ENCODE data around the gene PPP4R4.
"Not testable (repeated sequence)": the region's sequence is repeated elsewhere in the genome, so short reads cannot be mapped to it uniquely, and the experiment has no call there.

Gene PPP4R4

DNA sequence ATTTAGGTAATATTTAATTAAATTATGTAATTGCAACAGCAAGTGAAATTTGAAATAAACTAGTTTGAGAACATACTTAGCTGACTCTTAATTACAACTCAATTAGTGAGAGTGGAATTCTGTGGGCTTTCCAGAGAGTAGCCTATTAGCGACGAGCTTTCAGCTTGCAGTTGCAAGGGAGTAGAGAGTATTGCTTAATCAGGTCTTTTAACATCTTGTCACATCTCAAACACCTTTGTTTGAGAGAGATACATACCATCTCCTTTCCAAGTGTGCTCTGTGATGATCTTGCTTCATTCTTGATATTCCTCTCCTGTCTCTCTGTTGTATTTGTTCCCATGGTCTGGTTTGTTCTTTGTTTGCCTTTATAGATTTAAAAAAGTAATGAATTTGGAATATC is 7.7 kb downstream of the PPP4R4 start:
- DNase-seq, result no peak

DNA sequence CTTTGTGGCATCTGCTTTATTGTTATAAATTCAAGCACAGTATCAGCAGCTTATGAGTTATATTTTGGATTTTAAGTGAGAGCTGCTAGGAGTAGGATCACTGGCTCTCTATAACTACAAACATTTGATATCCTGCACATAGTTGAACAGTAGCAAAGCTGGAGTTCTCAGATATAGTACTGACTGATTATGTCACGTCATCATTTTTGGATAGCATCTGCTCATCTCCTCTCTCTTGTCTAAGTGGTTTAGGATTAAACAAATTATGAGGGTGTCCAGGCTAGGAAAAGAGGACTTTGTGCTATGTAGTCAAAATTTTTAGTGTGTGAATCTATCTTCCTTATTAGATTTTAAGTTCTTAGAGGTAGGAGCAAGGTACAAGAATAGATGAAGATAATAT is 18.4 kb downstream of the PPP4R4 start:
- DNase-seq, result no peak

DNA sequence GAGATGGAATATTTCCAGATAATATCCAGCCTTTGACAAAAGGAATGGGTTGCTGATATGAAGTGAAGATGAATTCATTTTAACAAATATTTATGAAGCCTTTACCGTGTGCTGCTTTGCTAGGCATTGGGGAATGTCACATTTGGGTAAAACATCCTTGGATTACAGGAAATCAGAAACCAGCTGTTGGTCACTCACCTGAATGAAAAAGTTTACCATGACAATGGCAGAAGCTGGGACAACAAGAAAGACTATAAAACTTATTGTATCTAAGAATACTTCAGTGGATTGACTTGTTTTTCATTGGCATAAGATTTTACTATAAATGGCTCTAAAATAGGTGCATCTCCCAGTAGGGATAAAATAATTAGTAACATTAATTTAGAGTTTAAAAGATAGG is 19.7 kb downstream of the PPP4R4 start:
- no peak for DNase-seq

- no peak for DNase-seq
Measured at GRCh38 chr14:94196057-94196456, 21.9 kb downstream of the PPP4R4 start.

- no peak for DNase-seq
Measured at GRCh38 chr14:94203473-94204210, 29.5 kb downstream of the PPP4R4 start.

DNA sequence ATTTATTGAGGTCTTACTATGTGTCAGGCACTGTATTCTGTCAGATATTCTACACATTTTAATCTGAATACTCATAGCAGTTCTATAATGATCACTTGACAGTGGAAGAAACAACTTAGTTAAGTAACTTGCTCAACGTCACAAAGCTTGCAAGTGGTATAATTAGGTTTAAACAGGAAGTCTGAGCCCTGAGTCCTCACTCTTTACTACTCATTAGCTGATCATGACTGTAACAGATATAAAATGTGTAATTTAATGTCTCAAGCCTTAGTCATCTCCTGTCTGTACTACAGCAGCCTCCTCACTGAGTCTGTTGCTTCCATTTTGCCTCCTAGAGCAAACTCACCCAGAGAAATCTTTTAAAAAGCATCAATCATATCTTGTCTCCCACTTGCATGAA is 38.9 kb downstream of the PPP4R4 start:
- DNase-seq, result no peak

GRCh38 chr14:94213741-94214140 is 39.6 kb downstream of the PPP4R4 start:
- no peak for DNase-seq

DNA sequence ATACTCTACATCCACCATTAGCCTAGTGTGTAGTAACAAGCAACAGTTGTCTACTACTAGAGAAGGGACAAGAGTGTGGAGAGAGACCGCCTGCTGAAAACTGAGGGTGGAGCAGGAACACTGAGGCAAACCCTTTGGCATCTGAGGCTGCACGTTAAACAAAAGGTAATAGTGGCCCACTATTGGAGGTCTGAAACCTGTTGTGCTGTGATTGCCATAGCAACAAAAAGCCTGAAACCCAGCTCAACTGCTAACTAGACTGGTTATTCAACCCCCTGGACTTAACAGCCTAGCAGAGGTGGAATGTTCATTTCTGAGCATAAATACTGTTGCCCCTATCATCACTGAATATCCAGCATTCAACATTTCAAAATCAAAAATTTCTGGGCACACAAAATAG is 43.0 kb downstream of the PPP4R4 start:
- DNase-seq, result no peak

GRCh38 chr14:94218198-94218886 is 44.2 kb downstream of the PPP4R4 start:
- not testable (repeated sequence) for DNase-seq

- DNase-seq, result no peak
Measured at GRCh38 chr14:94224040-94224439, 49.9 kb downstream of the PPP4R4 start.

DNA sequence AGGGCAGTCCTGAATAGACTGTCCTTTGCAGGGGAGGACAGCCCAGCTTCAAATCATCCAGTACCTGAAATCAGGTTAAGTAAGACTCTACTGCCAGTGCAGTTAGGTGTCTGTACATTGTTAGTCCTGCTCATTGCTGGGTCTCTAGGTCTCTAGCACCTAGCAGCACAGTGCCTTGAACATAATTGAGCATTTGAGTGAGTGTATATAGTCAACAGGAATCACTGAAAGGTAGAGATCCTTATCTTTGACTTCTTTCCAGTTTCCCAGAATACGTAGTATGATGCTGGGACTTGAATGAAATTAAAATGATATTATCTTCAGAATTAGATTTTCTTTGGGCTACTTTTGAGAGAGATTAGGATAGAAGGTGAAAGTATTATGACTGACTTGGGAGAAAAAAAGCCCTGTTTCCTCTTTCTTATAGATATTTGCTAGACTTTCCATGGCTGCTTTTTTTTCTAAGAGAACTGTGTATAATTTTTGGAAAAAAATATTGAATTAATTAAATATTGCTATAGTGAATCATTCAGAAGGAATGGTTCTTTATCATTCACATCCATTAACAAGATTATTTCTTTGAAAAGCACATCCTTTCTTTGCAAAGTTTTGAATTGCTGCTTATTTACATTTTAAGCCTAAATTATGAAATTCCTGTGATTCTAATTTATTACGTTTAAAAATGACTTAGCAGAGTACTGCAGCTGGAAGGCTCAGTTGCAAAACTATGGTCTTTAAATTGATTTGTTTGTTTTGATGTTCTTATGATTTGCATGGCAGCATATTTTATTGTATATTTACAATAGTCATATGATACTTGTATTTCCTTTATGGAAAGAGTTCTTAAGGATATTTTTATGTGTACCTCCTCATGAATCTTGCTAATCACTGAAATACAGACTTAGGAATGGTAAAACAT is 51.6 kb downstream of the PPP4R4 start:
- no peak for DNase-seq

DNA sequence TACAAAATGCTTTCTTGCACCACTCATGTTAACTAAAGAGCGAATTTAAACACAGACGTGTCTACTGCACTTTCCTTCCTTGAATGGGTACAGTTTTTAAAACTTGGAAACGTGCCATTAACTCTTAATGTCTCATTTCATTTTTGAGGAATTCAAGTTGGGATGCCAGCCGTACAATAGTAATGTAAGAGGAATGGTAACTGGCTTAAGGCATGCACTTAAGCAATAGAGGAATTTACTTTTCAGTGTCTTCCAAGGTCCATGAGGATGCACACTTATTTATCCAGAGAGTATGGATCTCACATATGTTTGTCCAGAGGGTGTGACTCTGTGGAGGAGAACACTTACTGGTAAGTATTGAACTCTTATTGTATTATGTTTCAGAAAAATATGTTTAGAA is 52.9 kb downstream of the PPP4R4 start:
- no peak for DNase-seq

GRCh38 chr14:94237046-94237445 is 62.9 kb downstream of the PPP4R4 start:
- DNase-seq, result no peak

DNA sequence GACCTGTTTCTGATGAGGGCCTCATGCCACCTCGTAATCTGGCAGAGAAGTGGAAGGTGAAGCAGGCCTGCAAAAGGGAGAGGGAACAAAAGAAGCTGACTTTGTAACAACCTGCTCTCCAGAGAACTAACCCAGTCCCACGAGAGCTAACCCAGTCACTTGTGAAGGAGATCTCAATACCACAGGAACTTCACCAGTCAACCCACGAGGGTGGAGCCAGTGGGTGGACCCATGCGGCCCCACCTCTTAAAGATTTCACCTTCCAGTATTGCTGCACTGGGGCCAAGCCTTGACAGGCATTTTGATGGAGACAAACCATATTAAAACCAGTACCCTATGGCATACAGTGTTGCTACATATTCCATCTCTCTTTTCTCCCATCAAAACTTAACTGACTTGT is 63.9 kb downstream of the PPP4R4 start:
- no peak for DNase-seq

GRCh38 chr14:94239406-94239805 is 65.3 kb downstream of the PPP4R4 start:
- DNase-seq, result no peak

- DNase-seq, result no peak
Measured at GRCh38 chr14:94244182-94244581, 70.1 kb downstream of the PPP4R4 start.

GRCh38 chr14:94264195-94264594 is 90.1 kb downstream of the PPP4R4 start:
- DNase-seq, result not testable (repeated sequence)

DNA sequence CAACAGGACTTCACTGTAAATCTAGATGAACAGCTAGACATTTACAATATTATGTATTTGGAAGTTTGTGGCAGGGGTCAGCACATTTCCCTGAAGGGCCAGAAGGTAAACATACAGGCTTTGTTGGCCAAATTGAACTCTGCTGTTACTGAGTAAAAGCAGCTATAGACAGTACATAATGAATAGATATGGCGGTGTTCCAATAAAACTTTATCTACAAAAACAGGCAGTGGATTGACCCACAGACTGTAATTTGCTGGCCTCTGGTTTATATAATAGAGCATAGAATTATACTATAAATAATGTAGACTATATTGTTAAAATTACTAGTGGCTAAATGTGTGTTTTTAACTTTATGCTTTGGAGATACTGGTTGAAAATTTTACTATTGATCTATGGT is 93.2 kb downstream of the PPP4R4 start:
- no peak for DNase-seq

- not testable (repeated sequence) for DNase-seq
Measured at GRCh38 chr14:94268582-94268981, 94.5 kb downstream of the PPP4R4 start.

DNA sequence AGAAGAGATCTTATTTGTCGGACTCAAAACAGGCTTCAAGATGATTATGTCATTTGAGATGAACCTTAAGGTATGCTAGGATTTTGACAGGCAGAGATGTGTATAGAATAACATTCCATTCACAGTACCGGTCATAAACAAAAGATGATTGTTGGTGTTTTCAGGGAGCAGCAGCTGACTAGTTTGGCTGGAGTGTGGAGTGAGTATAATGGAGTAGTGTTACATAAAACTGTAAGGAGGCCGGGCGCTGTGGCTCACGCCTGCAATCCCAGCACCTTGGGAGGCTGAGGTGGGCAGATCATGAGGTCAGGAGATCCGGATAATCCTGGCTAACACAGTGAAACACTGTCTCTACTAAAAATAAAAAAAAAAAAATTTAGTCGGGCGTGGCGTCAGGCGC is 95.0 kb downstream of the PPP4R4 start:
- no peak for DNase-seq

- not testable (repeated sequence) for DNase-seq
Measured at GRCh38 chr14:94276898-94277561, 102.9 kb downstream of the PPP4R4 start.

DNA sequence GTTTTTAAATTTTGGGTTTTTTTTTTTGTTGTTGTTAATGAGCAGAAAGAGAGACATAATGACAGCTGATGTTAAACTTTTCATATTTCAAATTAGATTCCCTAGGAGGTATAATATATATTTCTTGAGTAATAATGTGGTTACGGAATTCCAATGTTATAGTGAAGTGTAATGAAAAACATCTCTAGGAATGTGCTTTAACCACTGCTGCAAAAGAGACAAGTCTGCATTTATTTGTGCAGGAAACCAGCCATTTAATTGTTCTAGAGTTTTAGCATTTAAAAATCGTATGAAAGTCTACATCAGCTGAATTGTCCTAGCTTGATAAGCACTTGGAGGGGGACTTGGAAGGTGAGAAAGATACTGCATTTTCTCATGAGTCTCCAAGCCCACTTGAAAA is 104.6 kb downstream of the PPP4R4 start:
- no peak for DNase-seq

Data from CD4-positive, alpha-beta T cell treated with Interleukin-17A for 1 hour (primary cell).